ENCODE measurements around the gene TMEM35A. TPM values are rescaled to one million over a fixed set of nuclear protein-coding genes. Genes with fewer than 3 reads are reported as not detected.
A peak's percentile ranks its signal among the peaks of the same experiment; 100 is the strongest.

The TMEM35A gene
- total RNA-seq, 1 donor from 2014 or later: 5.4 TPM

- H3K27me3 ChIP-seq: no peaks in the 10 kb centered on the region
- no peaks in the 10 kb centered on the region for H3K4me1 ChIP-seq
- peak; percentile 70 to 75 for TF ChIP-seq POLR2AphosphoS5 (IDR thresholded peaks at IDR 0.05; ENCODE audit: insufficient read depth in 1 of 2, low read depth in 1 of 2)
- TF ChIP-seq POLR2A (IDR thresholded peaks at IDR 0.05): peak in 1 of 2 donors; percentile 25
- TF ChIP-seq, protein P1, sequence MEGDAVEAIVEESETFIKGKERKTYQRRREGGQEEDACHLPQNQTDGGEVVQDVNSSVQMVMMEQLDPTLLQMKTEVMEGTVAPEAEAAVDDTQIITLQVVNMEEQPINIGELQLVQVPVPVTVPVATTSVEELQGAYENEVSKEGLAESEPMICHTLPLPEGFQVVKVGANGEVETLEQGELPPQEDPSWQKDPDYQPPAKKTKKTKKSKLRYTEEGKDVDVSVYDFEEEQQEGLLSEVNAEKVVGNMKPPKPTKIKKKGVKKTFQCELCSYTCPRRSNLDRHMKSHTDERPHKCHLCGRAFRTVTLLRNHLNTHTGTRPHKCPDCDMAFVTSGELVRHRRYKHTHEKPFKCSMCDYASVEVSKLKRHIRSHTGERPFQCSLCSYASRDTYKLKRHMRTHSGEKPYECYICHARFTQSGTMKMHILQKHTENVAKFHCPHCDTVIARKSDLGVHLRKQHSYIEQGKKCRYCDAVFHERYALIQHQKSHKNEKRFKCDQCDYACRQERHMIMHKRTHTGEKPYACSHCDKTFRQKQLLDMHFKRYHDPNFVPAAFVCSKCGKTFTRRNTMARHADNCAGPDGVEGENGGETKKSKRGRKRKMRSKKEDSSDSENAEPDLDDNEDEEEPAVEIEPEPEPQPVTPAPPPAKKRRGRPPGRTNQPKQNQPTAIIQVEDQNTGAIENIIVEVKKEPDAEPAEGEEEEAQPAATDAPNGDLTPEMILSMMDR (IDR thresholded peaks at IDR 0.05): no peak
- peak in 1 of 2 donors; percentile 93 for DNase-seq (ENCODE audit: extremely low spot score in 2 of 2)
- no peaks in the 10 kb centered on the region for H3K9me3 ChIP-seq
- H3K36me3 ChIP-seq: no peaks in the 10 kb centered on the region
- intact Hi-C loops (cut with DNase I): no loop called here
- peak within 1 kb of the TSS; percentile 66 for H3K27ac ChIP-seq
- H3K4me3 ChIP-seq: peak within 1 kb of the TSS; percentile 39 to 46
Measured at GRCh38 chrX:101097546-101098453, 19.1 kb downstream of the TMEM35A start, which contains the start of gene CENPI. TSS of gene CENPI (plus strand) at chrX:101098204. CDS start at chrX:101101071, 2,867 bp downstream.

DNA sequence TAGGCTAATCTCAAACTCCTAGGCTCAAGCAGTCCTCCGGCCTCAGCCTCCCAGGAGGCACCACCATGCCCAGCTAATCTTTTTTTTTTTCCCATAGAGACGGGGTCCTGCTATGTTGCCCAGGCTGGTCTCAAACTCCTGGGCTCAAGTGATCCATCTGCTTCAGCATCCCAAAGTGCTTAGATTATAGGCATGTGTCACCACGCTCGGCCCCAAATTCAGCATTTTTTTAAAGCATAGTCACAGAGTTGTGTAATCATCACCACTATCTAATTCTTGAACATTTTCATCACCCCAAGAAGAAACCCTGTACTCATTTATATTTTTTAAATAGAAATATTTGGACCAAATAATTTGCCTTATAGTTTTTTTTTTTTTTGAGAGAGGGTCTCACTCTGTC lies 29.6 kb downstream of the TMEM35A start:
- no peak overlapping the region for H3K27ac ChIP-seq
- no peaks in the 10 kb centered on the region for H3K4me1 ChIP-seq
- TF ChIP-seq POLR2AphosphoS5 (IDR thresholded peaks at IDR 0.05; ENCODE audit: insufficient read depth in 1 of 2, low read depth in 1 of 2) (no peak), POLR2A (IDR thresholded peaks at IDR 0.05) (no peak)
- TF ChIP-seq, protein P1 (IDR thresholded peaks at IDR 0.05): no peak
- DNase-seq (ENCODE audit: extremely low spot score in 2 of 2): no peak
- intact Hi-C loops (cut with DNase I): no loop called here
- no peaks in the 10 kb centered on the region for H3K36me3 ChIP-seq
- H3K4me3 ChIP-seq: no peak overlapping the region
- H3K9me3 ChIP-seq: no peaks in the 10 kb centered on the region
- no peaks in the 10 kb centered on the region for H3K27me3 ChIP-seq

DNA sequence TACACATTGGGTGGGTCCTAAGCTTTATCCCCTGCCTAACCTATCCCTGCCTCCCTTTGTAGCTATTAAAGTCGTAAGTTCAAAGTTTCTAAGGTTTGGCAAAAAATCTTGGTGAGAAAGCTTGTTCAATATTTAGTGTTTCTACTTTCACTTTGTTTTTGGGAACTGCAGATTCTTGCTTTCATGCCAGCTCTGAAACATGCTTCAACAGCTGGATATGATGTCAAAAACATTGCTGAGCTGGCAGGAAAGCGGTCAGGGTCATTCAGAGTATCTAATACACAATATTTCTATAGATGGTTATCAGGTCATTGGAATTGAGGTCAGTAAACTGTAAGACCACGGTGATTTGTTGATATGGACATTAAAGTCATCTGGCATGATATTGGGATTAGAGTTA lies 39.0 kb downstream of the TMEM35A start:
- intact Hi-C loops (cut with DNase I): no loop called here
- H3K27ac ChIP-seq: no peak overlapping the region
- H3K4me3 ChIP-seq: no peak overlapping the region
- H3K9me3 ChIP-seq: no peaks in the 10 kb centered on the region
- TF ChIP-seq POLR2A (IDR thresholded peaks at IDR 0.05): no peak
- TF ChIP-seq POLR2AphosphoS5 (IDR thresholded peaks at IDR 0.05; ENCODE audit: insufficient read depth in 1 of 2, low read depth in 1 of 2): no peak
- TF ChIP-seq, protein P1 (IDR thresholded peaks at IDR 0.05): no peak
- no peaks in the 10 kb centered on the region for H3K4me1 ChIP-seq
- DNase-seq (ENCODE audit: extremely low spot score in 2 of 2): no peak
- no peaks in the 10 kb centered on the region for H3K36me3 ChIP-seq
- no peaks in the 10 kb centered on the region for H3K27me3 ChIP-seq

GRCh38 chrX:101136235-101136634 lies 57.6 kb downstream of the TMEM35A start:
- no peak for TF ChIP-seq POLR2AphosphoS5 (IDR thresholded peaks at IDR 0.05; ENCODE audit: insufficient read depth in 1 of 2, low read depth in 1 of 2)
- TF ChIP-seq POLR2A (IDR thresholded peaks at IDR 0.05): no peak
- TF ChIP-seq, protein P1 (IDR thresholded peaks at IDR 0.05): no peak
- H3K27ac ChIP-seq: no peak overlapping the region
- no peak for DNase-seq (ENCODE audit: extremely low spot score in 2 of 2)
- H3K9me3 ChIP-seq: no peaks in the 10 kb centered on the region
- H3K36me3 ChIP-seq: no peaks in the 10 kb centered on the region
- H3K4me3 ChIP-seq: no peak overlapping the region
- H3K4me1 ChIP-seq: no peaks in the 10 kb centered on the region
- intact Hi-C loops (cut with DNase I): no loop called here
- H3K27me3 ChIP-seq: no peaks in the 10 kb centered on the region

Other genes starting within 250 kb of the TMEM35A start
- gene NOX1, start 204.5 kb upstream of the TMEM35A start, total RNA-seq: not detected
- 0.74 TPM for gene XKRX, start 150.0 kb upstream of the TMEM35A start, total RNA-seq
- not detected for gene ARL13A, start 109.2 kb upstream of the TMEM35A start, total RNA-seq
- 10.3 TPM for gene TRMT2B, start 26.8 kb upstream of the TMEM35A start, total RNA-seq
- 1.2 TPM for gene CENPI, start 19.3 kb downstream of the TMEM35A start, total RNA-seq
- 1.5 TPM for gene DRP2, start 140.9 kb downstream of the TMEM35A start, total RNA-seq
- gene TAF7L, start 212.5 kb downstream of the TMEM35A start, total RNA-seq: 2.5 TPM